ENCODE data around the gene CRTAP.

DNA sequence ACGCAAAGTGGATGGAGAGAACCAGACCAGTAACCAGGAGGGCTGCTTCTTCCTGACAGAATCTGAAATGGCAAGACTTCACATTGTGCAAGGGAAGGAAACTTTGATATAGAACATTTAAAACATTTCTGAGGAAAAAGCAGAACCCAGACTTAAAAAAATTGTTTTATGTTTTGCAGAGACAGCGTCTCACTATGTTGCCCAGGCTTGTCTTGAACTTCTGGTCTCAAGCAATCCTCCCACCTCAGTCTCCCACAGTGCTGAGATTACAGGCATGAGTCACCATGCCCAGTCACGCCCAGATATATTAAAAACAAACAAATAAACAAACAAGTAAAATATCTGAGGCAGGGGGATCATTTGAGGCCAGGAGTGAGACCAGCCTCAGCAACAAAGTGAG lies 46.2 kb downstream of the CRTAP start:
- TF ChIP-seq POLR2A (IDR thresholded peaks at IDR 0.05; ENCODE audit: low read length), result no peak
- no peak for TF ChIP-seq GATA1 (IDR thresholded peaks at IDR 0.05; ENCODE audit: low read depth, low read length)

All from erythroblast (primary cell).